NCI-H1092 (cell line): ENCODE measurements around the gene SYT6.

ENCODE experiments used
- DNase-seq: peaks from one replicate; lab custom pipeline; 2025; lab: John Stamatoyannopoulos, UW

The SYT6 gene

GRCh38 chr1:114153261-114154145 is at the start of gene SYT6:
SYT6 (minus strand) TSS chr1:114153869; CDS start chr1:114153772, 97 bp downstream.
- DNase-seq: no peak

- no peak for DNase-seq
Observed at GRCh38 chr1:114201486-114201885, 47.8 kb upstream of the SYT6 start.

GRCh38 chr1:114199017-114199594 is 45.4 kb upstream of the SYT6 start:
- no peak for DNase-seq

GRCh38 chr1:114196992-114197907 is 43.6 kb upstream of the SYT6 start:
- DNase-seq: no peak

- no peak for DNase-seq
Observed at GRCh38 chr1:114195819-114196218, 42.1 kb upstream of the SYT6 start.

- DNase-seq: no peak
Observed at GRCh38 chr1:114192328-114192727, 38.7 kb upstream of the SYT6 start.

GRCh38 chr1:114189398-114189797 is 35.7 kb upstream of the SYT6 start:
- DNase-seq: no peak

GRCh38 chr1:114181356-114181755 is 27.7 kb upstream of the SYT6 start:
- DNase-seq: no peak

- no peak for DNase-seq
Observed at GRCh38 chr1:114180742-114181141, 27.1 kb upstream of the SYT6 start.

- DNase-seq: peak; percentile 64
Observed at GRCh38 chr1:114178936-114179335, 25.3 kb upstream of the SYT6 start.

GRCh38 chr1:114177282-114177681 is 23.6 kb upstream of the SYT6 start:
- DNase-seq: no peak

- DNase-seq: no peak
Observed at GRCh38 chr1:114176366-114176765, 22.7 kb upstream of the SYT6 start.

- no peak for DNase-seq
Observed at GRCh38 chr1:114173680-114174079, 20.0 kb upstream of the SYT6 start.

- DNase-seq: no peak
Observed at GRCh38 chr1:114169509-114169908, 15.8 kb upstream of the SYT6 start.

- DNase-seq: no peak
Observed at GRCh38 chr1:114167226-114167625, 13.6 kb upstream of the SYT6 start.

GRCh38 chr1:114164840-114165543 is 11.3 kb upstream of the SYT6 start:
- no peak for DNase-seq

GRCh38 chr1:114159941-114160340 is 6.3 kb upstream of the SYT6 start:
- DNase-seq: no peak

GRCh38 chr1:114157275-114157660 is 3.6 kb upstream of the SYT6 start:
- DNase-seq: no peak

- DNase-seq: no peak
Observed at GRCh38 chr1:114156538-114157274, 3.0 kb upstream of the SYT6 start.

- DNase-seq: no peak
Observed at GRCh38 chr1:114155706-114156105, 2.0 kb upstream of the SYT6 start.

GRCh38 chr1:114154963-114155322 is 1.3 kb upstream of the SYT6 start:
- no peak for DNase-seq
